Stimulated activated naive CD4-positive, alpha-beta T cell treated with Interleukin-2 at 50 U/mL for 16 hours (primary cell): ENCODE measurements around the gene GNAS.

Source experiments
- DNase-seq: peaks from one replicate; lab custom pipeline; 2025; lab: John Stamatoyannopoulos, UW

GNAS gene

DNA sequence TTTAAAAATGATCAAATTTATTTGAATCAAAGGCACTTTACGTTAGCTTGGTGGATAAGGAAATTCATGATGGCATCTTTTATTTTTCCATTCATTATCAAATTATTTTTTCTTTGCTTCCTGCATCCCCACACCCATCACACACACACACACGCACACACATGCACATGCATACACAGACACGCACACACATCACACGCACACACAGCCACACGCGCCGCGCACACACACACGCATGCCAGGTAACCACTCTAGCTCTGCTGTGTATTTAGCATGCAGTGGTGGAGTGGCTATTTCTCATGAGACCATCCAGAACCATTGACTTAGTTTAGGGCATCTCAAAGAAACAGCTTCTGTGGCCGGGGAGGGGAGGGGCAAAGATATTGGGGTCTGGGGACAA lies 47.0 kb downstream of the GNAS start:
- DNase-seq = no peak

DNA sequence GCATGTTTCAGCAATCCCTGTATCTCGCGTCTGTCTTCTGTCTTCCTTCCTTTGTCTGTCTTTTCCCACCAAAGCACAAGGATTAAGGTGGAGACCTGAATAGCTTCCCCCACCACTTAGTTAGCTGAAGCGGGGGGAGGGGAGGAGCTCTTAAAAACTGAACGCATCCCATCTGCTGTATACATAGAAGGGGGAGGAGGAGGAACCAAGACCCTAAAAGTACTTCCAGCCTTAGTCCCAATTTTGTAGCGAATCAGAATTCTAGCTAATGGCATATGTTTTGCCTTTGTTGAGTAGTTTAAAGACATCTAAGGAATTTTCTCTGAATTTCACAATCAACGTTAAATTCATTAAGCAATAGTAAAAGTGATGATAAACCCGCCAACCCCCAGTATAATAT lies 47.9 kb downstream of the GNAS start:
- DNase-seq = no peak

DNA sequence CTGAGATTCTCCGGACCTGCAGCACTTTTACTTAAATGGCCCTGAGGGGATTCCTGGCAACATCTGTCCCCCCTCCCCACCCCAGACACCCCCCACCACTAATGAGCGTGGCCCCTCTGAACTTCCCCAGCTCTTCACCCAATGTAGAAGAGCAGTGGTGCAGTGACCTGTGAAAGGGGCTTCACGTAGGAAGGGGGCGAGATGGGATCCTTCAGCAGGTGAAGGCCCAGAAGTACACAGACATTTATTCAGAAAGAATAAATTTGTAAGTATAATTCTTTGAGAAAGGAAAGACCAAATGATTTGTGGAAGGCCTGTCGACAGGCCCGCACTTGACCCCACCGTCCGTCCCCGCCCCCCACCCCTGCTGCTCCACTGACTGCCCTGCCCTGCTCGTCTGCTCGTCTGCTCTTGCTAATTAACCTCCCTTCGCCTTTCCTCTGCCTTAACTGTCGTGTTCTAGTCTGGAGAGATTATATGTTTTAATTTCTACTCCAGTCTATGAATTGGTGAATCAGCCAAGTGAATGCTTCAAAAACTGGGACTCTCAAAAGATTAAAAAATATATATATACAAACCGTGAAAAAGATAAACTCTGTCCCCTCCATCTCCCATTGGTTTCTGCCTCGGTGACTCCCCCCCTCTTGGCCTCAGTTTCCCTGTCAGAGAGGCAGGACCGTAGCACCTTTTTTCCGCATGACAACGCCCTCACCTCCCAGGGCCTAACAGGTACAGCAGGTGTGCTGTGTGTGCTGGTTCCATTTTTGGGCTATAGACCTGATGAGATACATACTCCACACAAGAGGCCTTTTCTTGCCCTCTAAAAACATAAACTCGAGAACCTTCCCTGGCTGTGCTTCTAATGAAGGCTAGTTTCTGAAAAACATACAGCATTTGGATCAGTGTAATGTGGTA lies 49.2 kb downstream of the GNAS start:
- no peak for DNase-seq

DNA sequence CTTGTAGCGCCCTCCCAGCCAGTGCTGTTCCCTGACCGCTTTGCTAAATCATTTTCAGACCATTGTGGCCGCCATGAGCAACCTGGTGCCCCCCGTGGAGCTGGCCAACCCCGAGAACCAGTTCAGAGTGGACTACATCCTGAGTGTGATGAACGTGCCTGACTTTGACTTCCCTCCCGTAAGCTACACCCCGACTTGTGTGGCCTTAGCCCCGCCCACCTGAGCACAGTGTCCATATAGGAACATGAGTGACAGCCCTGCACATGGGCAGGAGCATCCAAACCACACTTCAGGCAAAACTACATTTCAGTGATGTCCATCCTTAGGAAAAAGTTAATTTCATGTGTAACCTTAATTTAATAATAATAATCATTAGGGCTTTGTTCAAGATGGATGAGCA lies 51.1 kb downstream of the GNAS start:
- DNase-seq = no peak

GRCh38 chr20:58905236-58905635 lies 52.7 kb downstream of the GNAS start:
- no peak for DNase-seq

- no peak for DNase-seq
Measured at GRCh38 chr20:58906111-58906510, 53.6 kb downstream of the GNAS start.

DNA sequence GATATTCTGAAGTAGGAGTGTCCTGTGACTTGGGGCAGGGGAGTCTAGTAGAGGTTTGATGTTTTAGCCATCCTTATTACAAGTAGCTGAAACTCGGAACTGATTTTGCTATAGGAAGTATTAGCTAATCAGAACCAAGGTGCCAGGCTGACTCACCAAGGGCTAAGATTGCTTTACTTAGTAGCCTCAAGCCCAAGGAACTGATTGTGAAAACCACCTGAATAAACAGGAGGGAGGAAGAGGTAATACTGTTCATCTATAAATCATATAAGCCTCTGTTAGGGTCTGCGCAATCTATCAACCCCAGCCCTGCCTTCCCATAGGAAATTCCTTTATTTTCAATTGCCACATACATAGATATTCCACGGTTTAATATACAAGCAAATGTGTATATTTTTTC lies 54.4 kb downstream of the GNAS start:
- no peak for DNase-seq

- DNase-seq = peak; percentile 12
Measured at GRCh38 chr20:58907320-58908137, 55.0 kb downstream of the GNAS start.

DNA sequence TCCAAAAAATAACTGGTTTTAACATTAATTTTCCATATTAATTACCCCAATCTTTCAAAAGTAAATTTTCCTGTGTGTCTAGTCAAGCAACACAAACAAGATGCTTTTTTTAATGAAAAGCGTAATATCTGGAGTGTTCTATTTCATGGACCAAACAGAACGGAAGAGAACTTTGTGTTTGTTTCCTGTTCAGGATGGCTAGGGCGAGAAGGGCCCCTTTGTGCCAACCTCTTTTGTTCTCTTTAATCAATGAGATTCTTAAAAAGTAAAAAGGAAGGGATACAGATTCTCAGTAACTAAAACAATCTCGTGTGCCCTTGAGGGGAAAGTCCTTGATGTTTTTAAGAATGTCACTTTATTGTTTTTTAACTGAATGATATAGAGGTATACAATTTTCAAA lies 55.7 kb downstream of the GNAS start:
- no peak for DNase-seq

- no peak for DNase-seq
Measured at GRCh38 chr20:58908941-58909340, 56.4 kb downstream of the GNAS start.

- no peak for DNase-seq
Measured at GRCh38 chr20:58909585-58909984, 57.1 kb downstream of the GNAS start.

DNA sequence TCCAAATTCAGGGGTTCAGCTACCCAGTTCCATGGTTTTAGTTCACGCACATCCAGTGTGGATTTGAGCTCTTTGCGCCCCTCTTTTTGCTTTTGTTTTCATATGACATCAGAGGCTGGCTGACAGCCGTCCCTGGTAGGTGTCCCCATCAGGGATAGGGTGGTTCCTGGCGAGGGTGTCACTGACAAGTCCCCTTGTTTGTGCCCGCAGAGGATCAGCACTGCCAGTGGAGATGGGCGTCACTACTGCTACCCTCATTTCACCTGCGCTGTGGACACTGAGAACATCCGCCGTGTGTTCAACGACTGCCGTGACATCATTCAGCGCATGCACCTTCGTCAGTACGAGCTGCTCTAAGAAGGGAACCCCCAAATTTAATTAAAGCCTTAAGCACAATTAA lies 58.0 kb downstream of the GNAS start:
- DNase-seq = no peak

DNA sequence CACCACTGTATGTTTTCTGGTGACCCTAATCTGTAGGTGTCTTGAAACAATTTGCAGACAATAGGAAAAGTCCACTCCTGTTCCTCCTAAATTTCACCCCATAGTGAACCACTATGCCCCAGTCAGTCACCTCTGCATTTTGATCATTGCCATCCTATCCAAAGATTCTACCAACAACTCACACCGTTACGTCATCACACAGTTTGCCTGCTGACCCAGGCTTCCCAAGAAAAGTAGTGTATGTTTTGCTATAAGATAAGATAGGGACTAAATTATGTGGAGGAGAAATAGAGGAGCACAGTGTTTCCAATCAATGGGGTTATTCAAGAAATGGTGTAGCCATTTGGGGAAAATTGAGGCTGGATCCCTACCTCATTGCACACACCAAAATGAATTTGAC lies 58.8 kb downstream of the GNAS start:
- DNase-seq = no peak

GRCh38 chr20:58911970-58912369 lies 59.5 kb downstream of the GNAS start:
- DNase-seq = no peak

GRCh38 chr20:58913079-58913478 lies 60.6 kb downstream of the GNAS start:
- DNase-seq = no peak

- no peak for DNase-seq
Measured at GRCh38 chr20:58918621-58919020, 66.1 kb downstream of the GNAS start.

- DNase-seq = no peak
Measured at GRCh38 chr20:58921564-58921963, 69.0 kb downstream of the GNAS start.

DNA sequence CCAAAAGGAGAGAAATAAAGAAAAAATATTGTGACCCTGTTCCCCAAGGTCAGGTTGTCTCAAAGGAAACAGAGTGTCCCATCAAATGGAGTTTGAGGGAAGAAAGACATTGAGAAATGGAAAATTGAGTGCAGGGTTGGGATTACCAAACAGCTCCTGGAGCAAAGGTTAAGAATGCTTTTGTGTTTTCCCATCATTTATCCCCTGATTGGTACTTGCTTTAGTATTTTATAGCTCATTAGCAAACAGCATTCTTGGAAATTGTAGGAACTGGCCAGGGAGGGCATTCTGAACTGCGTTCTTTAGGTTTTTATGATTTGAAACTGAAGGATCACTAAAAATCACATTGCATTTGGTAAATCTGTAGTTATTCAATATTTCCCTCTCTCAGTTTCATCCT lies 69.5 kb downstream of the GNAS start:
- no peak for DNase-seq

- DNase-seq = no peak
Measured at GRCh38 chr20:58923117-58923712, 70.7 kb downstream of the GNAS start.

GRCh38 chr20:58926802-58927489 lies 74.4 kb downstream of the GNAS start:
- DNase-seq = no peak

DNA sequence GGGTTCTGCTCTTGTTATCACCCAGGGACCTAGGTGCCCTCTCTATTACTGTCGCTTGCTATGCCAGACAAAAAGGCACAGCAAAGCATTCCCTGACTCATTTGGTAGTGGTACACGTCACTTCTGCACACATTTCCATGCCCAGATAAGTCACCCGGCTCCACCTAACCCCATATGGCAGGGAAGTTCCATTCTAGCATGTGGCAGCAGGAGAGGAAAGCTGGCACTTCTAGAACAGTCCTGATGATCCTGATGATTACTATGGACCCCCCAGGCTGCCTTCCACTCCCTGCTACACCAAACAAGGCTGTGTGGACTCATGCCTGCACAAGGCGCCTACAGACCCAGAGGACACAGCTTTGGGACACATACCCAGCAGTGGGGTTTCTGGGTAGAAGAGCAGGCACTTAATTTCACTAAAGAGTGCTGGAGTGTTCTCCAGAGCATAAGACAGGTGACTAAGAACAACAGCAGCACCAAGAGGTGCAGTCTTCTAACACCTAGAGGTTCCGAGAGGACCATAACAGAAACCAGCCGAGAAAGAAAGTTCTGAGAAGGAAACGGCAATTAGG lies 75.1 kb downstream of the GNAS start:
- DNase-seq = no peak

GRCh38 chr20:58930496-58930895 lies 78.0 kb downstream of the GNAS start:
- no peak for DNase-seq
